Measurements from ENCODE around the gene ADORA3. TPM values are rescaled to one million over a fixed set of nuclear protein-coding genes. Genes with fewer than 3 reads are reported as not detected.

Gene ADORA3
- total and polyA plus RNA-seq, 4 donors: 3.4 to 13.4 (median 7.4) TPM

DNA sequence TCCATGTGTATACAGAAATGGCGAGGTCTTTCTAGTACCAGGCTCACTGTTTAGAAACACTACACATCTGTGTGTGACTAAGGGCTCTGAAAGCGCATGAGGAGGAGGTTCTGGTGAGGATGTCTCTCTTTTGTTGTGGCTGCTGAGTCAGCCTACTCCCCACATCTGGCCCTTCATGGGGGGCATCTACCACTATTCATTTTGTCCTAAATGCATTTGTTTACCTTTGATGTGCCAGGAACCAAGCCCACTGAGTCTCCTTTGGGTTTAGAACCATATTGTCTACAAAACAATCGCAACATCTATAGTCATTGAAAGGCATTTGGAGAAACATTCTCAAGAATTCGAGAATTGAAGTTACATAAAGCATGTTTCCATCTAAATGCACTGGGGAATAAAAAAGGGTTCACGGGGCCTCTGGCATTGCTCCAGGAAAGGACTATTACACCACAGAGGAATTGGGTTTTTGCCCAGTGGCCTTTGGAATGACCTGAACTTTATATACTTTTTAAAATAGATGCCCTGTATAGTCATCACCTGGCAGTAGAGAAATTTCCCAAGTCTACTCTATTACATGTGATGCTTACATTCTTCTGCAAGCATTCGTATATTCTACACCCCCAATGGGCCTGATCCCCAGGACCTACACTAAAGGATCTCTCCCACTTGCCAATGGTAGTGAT is 35.1 kb upstream of the ADORA3 start:
- Histone ChIP-seq H3K27me3 (ENCODE audit: control insufficient read depth in 1 of 2, insufficient read depth in 2 of 2, low read length in 1 of 2) (no peaks in the 10 kb centered on the region), H3K4me3 (ENCODE audit: low read length in 2 of 2) (no peak overlapping the region), H3K27ac (ENCODE audit: low read depth in 1 of 2, low read length in 2 of 2) (no peak overlapping the region), H3K4me1 (ENCODE audit: control insufficient read depth in 1 of 2, insufficient read depth in 2 of 2, low read length in 2 of 2) (peaks cover 3 to 10% of the 10 kb centered on the region in 2 donors), H3K36me3 (ENCODE audit: control insufficient read depth in 1 of 2, insufficient read depth in 2 of 2, low read length in 1 of 2) (no peaks in the 10 kb centered on the region), H3K9me3 (ENCODE audit: control insufficient read depth, low read length) (no peaks in the 10 kb centered on the region)
- intact Hi-C loops (cut with DNase I): loop anchor here (5.0 kb wide), 2 partner anchors 54 to 84 kb away; no protein-coding TSS in a partner anchor
- ATAC-seq (ENCODE audit: low FRiP score) (no peak), DNase-seq (no peak)
- WGBS, 2 donors: 70 to 73% methylated on average over 6 of the region's 6 CpGs

DNA sequence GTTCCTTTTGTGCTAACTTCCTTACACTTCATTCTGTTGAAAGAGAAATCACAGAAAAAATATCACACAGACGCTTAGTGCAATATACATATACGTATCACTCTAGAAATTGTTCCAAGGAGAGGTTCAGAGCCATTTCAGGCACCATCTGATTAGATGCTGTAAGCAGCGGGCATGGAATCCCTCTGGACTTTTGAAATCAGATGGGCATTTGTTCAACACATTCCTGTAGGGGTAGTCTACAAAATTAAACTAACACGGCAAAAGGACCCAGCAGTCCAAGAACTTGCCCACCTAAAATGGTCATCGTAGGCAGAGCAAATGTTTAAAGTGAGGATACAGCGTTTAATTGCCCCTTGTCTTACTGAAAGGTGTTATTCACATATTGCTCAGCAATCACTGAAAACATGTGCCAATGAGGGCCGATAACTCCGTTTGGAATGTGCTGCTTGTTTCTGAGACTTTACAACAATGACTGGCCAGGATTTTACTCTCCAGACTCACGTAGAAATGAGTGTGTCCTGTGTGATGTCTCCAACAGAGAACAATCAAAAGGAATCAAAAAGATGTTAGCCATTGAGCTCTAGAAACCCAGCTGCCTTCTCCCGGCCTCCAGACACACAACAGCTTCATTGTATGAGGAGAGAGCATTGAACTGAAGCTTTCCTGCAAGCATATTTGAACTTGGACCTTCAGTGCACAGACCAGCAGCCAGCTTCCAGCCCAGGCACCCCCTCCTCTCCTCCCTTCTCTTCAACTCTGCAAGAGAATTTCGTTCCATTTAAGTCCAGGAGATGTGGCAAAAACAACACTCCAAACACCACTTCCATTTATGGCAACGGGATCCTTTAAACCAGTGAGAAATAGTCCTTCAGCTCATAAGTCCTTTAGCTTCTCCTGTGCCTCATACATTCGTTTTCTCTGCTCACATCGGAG is 32.1 kb upstream of the ADORA3 start:
- Histone ChIP-seq H3K9me3 (ENCODE audit: control insufficient read depth, low read length) (no peaks in the 10 kb centered on the region), H3K36me3 (ENCODE audit: control insufficient read depth in 1 of 2, insufficient read depth in 2 of 2, low read length in 1 of 2) (no peaks in the 10 kb centered on the region), H3K4me1 (ENCODE audit: control insufficient read depth in 1 of 2, insufficient read depth in 2 of 2, low read length in 2 of 2) (peaks cover 3 to 10% of the 10 kb centered on the region in 2 donors), H3K27me3 (ENCODE audit: control insufficient read depth in 1 of 2, insufficient read depth in 2 of 2, low read length in 1 of 2) (no peaks in the 10 kb centered on the region), H3K27ac (ENCODE audit: low read depth in 1 of 2, low read length in 2 of 2) (peak overlapping the region; percentile 82 to 85), H3K4me3 (ENCODE audit: low read length in 2 of 2) (no peak overlapping the region)
- WGBS, 2 donors: 3 to 7% methylated on average over 14 of the region's 14 CpGs
- peak; percentile 82 for ATAC-seq (ENCODE audit: low FRiP score)
- intact Hi-C loops (cut with DNase I): loop anchor here (5.0 kb wide), 2 partner anchors 57 to 87 kb away; no protein-coding TSS in a partner anchor
- peak in 1 of 2 donors; percentile 53 for DNase-seq

DNA sequence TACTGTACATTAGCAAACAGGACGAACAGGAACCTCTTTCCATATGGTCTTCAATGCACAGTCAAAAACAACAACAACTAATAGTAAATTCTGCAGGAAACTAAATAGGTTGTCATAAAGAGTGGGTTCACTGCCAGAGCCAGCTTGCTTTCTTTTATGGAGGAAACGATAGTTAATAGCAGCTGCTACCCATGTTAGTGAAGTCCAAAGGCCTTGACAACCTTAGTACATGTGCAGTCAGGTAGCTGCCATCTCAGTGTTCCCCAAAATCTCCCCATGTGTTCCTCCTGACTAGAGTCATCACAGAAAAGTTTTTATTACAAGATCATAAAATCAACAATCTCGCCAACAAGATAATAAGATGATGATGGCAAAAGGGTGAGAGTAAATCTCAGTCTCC is 16.6 kb upstream of the ADORA3 start:
- WGBS, 2 donors: 91 to 92% methylated on average over 3 of the region's 3 CpGs
- no peak for ATAC-seq (ENCODE audit: low FRiP score)
- intact Hi-C loops (cut with DNase I): no loop called here
- Histone ChIP-seq H3K27ac (ENCODE audit: low read depth in 1 of 2, low read length in 2 of 2) (no peak overlapping the region), H3K4me3 (ENCODE audit: low read length in 2 of 2) (no peak overlapping the region), H3K4me1 (ENCODE audit: control insufficient read depth in 1 of 2, insufficient read depth in 2 of 2, low read length in 2 of 2) (no peaks in the 10 kb centered on the region), H3K27me3 (ENCODE audit: control insufficient read depth in 1 of 2, insufficient read depth in 2 of 2, low read length in 1 of 2) (no peaks in the 10 kb centered on the region), H3K9me3 (ENCODE audit: control insufficient read depth, low read length) (no peaks in the 10 kb centered on the region), H3K36me3 (ENCODE audit: control insufficient read depth in 1 of 2, insufficient read depth in 2 of 2, low read length in 1 of 2) (no peaks in the 10 kb centered on the region)
- DNase-seq: no peak

DNA sequence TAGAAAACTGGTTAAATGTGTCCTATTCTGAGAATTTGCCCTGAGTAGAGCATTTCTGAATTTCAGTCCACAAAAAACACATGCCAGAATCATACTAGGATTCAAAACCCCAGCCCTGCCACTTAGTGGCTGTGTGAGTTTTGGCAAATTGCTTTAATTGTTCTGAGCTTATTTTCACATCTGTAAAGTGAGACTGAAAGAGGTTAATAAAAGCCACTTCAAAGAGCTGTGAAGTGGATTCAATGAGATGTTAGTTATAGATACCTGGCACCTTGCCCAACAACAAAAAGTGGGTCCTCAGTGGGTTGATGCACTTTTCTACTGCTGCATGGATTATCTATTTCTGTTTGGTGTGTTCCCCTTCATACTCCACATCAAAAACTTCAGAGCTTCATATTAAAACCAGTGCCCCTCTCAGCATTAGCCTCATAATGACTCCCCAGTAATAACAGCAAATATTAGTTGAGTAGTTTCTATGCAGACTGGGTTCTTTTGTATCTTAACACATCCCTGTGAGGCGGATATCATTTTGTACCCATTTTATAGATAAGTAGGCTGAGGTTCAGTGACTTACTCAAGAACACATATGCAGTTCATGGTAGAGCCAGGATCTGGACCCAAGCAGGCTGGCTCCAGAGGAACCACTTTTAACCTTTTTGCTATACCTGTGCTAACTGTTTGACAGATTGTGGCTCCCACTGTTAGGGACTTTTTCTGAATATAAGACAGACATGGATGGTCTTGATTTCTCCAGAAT is 14.2 kb upstream of the ADORA3 start:
- intact Hi-C loops (cut with DNase I): no loop called here
- ATAC-seq (ENCODE audit: low FRiP score) (no peak), DNase-seq (no peak)
- no peaks in the 10 kb centered on the region for H3K27me3 ChIP-seq (ENCODE audit: control insufficient read depth in 1 of 2, insufficient read depth in 2 of 2, low read length in 1 of 2)
- H3K36me3 ChIP-seq (ENCODE audit: control insufficient read depth in 1 of 2, insufficient read depth in 2 of 2, low read length in 1 of 2): no peaks in the 10 kb centered on the region
- no peak overlapping the region for H3K4me3 ChIP-seq (ENCODE audit: low read length in 2 of 2)
- H3K4me1 ChIP-seq (ENCODE audit: control insufficient read depth in 1 of 2, insufficient read depth in 2 of 2, low read length in 2 of 2): no peaks in the 10 kb centered on the region
- H3K9me3 ChIP-seq (ENCODE audit: control insufficient read depth, low read length): no peaks in the 10 kb centered on the region
- H3K27ac ChIP-seq (ENCODE audit: low read depth in 1 of 2, low read length in 2 of 2): no peak overlapping the region
- WGBS, 2 donors: 95 to 100% methylated on average over 1 of the region's 1 CpG

DNA sequence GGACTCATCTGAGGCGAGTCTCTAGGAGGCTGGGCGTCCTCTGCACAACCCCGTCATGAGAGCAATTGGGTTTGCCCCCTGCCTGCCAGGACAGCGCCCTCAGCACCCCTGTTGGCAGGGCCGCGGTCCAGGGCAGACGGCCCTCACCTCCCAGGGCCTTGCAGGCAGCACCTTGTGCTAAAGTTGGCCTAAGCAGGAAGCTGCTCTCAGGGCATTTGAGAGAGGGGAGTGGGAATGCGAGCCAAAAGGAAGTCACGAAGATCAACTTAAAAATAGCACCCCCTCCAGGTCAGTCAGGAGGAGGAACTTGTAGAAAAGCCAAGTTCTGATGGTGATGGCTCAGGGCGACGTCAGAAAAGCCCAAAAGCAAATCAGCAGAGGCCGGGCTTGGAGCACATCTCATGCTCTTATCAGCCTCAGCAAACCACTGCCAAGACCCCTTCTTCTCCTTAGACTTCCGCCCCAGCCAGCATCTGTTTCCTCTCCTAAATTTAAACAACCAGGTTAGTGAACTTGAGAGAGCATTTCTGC is 12.6 kb upstream of the ADORA3 start:
- no peak overlapping the region for H3K4me3 ChIP-seq (ENCODE audit: low read length in 2 of 2)
- no peaks in the 10 kb centered on the region for H3K36me3 ChIP-seq (ENCODE audit: control insufficient read depth in 1 of 2, insufficient read depth in 2 of 2, low read length in 1 of 2)
- H3K9me3 ChIP-seq (ENCODE audit: control insufficient read depth, low read length): no peaks in the 10 kb centered on the region
- H3K4me1 ChIP-seq (ENCODE audit: control insufficient read depth in 1 of 2, insufficient read depth in 2 of 2, low read length in 2 of 2): no peaks in the 10 kb centered on the region
- no peak for DNase-seq
- H3K27ac ChIP-seq (ENCODE audit: low read depth in 1 of 2, low read length in 2 of 2): peak overlapping the region; percentile 24 to 35
- ATAC-seq (ENCODE audit: low FRiP score): peak; percentile 70
- intact Hi-C loops (cut with DNase I): no loop called here
- WGBS, 2 donors: 4 to 7% methylated on average over 13 of the region's 13 CpGs
- no peaks in the 10 kb centered on the region for H3K27me3 ChIP-seq (ENCODE audit: control insufficient read depth in 1 of 2, insufficient read depth in 2 of 2, low read length in 1 of 2)

DNA sequence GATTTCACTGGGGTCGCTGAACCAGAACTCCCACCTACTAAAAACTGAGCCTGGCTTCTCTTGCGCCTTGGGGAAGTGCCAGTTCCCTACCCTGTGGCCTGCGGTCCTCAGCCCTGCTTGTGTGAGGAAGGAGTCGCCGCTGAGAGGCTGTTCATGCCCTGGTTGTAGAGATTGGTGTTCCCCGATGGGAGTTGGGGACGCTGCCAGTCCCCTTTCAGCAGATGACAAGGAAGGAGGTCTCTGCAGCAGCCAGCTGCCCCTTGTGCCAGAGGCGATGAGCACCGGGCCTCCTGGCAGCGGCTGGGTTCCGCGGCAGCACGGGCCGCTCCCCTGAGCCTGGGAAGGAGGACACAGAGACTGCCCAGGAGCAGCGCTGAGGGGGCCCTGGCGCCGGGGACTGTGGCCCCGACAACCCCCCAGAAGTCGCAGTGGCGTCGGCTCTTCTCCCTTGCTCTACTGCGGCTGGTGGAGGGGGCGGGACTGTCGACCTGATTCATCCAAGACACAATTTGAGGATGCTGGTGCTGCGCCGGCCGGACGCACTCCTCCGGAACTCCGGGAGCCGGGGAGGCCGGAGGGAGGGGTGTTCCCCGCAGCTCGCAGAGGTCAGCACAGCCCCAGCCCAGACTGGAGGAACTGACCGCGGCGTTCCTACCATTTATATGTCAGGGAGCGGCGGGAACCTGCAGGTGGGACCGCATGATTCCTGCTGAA is 12.0 kb upstream of the ADORA3 start:
- no peaks in the 10 kb centered on the region for H3K4me1 ChIP-seq (ENCODE audit: control insufficient read depth in 1 of 2, insufficient read depth in 2 of 2, low read length in 2 of 2)
- intact Hi-C loops (cut with DNase I): no loop called here

DNA sequence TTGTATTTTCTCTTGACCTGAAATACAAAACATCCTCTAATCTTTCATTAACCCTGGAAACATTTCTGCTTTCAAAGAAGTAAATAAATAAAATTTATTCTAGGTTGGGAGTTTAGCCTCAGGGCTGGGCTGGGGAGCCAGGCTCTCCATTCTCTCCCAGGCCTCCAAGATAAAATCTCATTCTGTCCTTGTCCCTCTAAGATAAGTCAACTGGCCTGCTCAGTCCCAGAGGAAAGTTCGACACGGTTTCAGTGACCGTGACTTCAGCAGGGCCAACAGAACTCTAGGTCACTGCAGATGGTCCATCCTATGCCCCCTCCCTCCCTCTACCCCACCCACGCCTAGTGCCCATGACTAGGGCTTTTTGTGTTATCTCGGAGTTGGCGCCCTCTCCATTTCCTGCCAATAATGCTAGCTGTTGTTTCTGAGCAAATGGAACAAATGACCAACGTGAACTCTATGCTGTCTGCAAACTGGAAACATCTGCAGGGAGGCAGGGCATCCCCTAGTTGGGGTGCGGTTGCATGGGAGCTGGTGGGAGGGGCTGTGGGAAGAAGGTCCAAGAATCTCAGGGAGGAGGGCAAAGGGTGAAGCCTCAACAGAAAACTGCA is 10.1 kb upstream of the ADORA3 start:
- Histone ChIP-seq H3K9me3 (ENCODE audit: control insufficient read depth, low read length) (no peaks in the 10 kb centered on the region), H3K27me3 (ENCODE audit: control insufficient read depth in 1 of 2, insufficient read depth in 2 of 2, low read length in 1 of 2) (no peaks in the 10 kb centered on the region), H3K4me1 (ENCODE audit: control insufficient read depth in 1 of 2, insufficient read depth in 2 of 2, low read length in 2 of 2) (peaks cover 0 to 4% of the 10 kb centered on the region in 2 donors), H3K4me3 (ENCODE audit: low read length in 2 of 2) (no peak overlapping the region), H3K36me3 (ENCODE audit: control insufficient read depth in 1 of 2, insufficient read depth in 2 of 2, low read length in 1 of 2) (no peaks in the 10 kb centered on the region), H3K27ac (ENCODE audit: low read depth in 1 of 2, low read length in 2 of 2) (no peak overlapping the region)
- WGBS, 2 donors: 74 to 79% methylated on average over 8 of the region's 8 CpGs
- intact Hi-C loops (cut with DNase I): no loop called here
- ATAC-seq (ENCODE audit: low FRiP score) (no peak), DNase-seq (no peak)

More for the DNA sequence above, 12.0 kb upstream of the ADORA3 start:
- H3K27me3 ChIP-seq (ENCODE audit: control insufficient read depth in 1 of 2, insufficient read depth in 2 of 2, low read length in 1 of 2): no peaks in the 10 kb centered on the region
- H3K4me3 ChIP-seq (ENCODE audit: low read length in 2 of 2): peak overlapping the region in 1 of 2 donors; percentile 12
- ATAC-seq (ENCODE audit: low FRiP score): peak; percentile 77
- H3K27ac ChIP-seq (ENCODE audit: low read depth in 1 of 2, low read length in 2 of 2): peak overlapping the region; percentile 28 to 47
- H3K9me3 ChIP-seq (ENCODE audit: control insufficient read depth, low read length): no peaks in the 10 kb centered on the region
- 10 to 11% methylated on average over 40 of the region's 40 CpGs for WGBS, 2 donors
- peak; percentile 85 to 92 for DNase-seq
- H3K36me3 ChIP-seq (ENCODE audit: control insufficient read depth in 1 of 2, insufficient read depth in 2 of 2, low read length in 1 of 2): no peaks in the 10 kb centered on the region

Measured in aorta (tissue), 5 donors.